Prostate gland (tissue), 2 donors: ENCODE data around the gene VTA1. TPM values are rescaled to one million over a fixed set of nuclear protein-coding genes. Genes with fewer than 3 reads are reported as not detected.
A peak's percentile ranks its signal among the peaks of the same experiment; 100 is the strongest.
"Not testable (repeated sequence)": the region's sequence is repeated elsewhere in the genome, so short reads cannot be mapped to it uniquely, and the experiment has no call there.

Source experiments
- DNase-seq: peaks from one replicate; pipeline ENCODE4 v3.0.0-alpha.2; 2019; ENCODE audit warnings: low spot score
- H3K27ac ChIP-seq, 2 donors: fragments of 200-600 bp; sonication (generic); 2 replicates each; pipeline ENCODE4 v1.5.1; 2017 to 2019
- H3K27me3 ChIP-seq: fragments of 200-600 bp; sonication (generic); replicated peaks from 2 replicates; pipeline ENCODE4 v1.5.1; 2019; ENCODE audit not compliant: insufficient read depth
- H3K36me3 ChIP-seq, 2 donors: fragments of 200-600 bp; sonication (generic); 1 replicate in 1 of 2; 2 replicates in 1 of 2; pipeline versions ENCODE4 v1.5.1 to v1.8.1; 2017 to 2019
- H3K4me1 ChIP-seq: fragments of 200-600 bp; sonication (generic); replicated peaks from 2 replicates; pipeline ENCODE4 v1.5.1; 2019
- H3K4me3 ChIP-seq, 2 donors: fragments of 200-600 bp; sonication (generic); 2 replicates each; pipeline ENCODE4 v1.5.1; 2017 to 2019
- H3K9me3 ChIP-seq: fragments of 200-600 bp; sonication (generic); 2 replicates; pipeline ENCODE4 v1.5.1; 2017
- CTCF ChIP-seq, 4 experiments: fragments of 200-600 bp in 2 of 4; fragments of 450-650 bp in 2 of 4; sonication (generic) in 2 of 4; IDR thresholded peaks; 1 replicate in 3 of 4; 2 replicates in 1 of 4; pipeline ENCODE4 v1.5.1; 2016 to 2019; ENCODE audit warnings: antibody characterized with exemption in 4 of 4, mild to moderate bottlenecking in 2 of 4, moderate library complexity in 2 of 4
- POLR2A ChIP-seq: fragments of 450-650 bp; IDR thresholded peaks from one replicate; pipeline ENCODE4 v1.6.1; 2016; ENCODE audit warnings: antibody characterized with exemption, mild to moderate bottlenecking
- POLR2AphosphoS5 ChIP-seq: sonication (generic); formaldehyde crosslinking; IDR thresholded peaks from one replicate; pipeline ENCODE4 v1.6.1; 2017; ENCODE audit warnings: antibody characterized with exemption
- WGBS: methylation state at CpG from one replicate; pipeline ENCODE4 v1.1.5; 2018; 5-methylcytosine and 5-hydroxymethylcytosine counted together
- intact Hi-C: fragments of 100-400 bp; cut with DNase I; formaldehyde crosslinking; loops from one replicate; pipeline ENCODE4 v1.14.2; 2022
- total RNA-seq, 2 donors: library from RNA; depleted of rRNA; stranded (reverse); fragments of >200 nt; gene quantifications; one replicate each; pipeline ENCODE4 v1.1.0, GENCODE V29; 2016

Gene VTA1
- 10 to 100 TPM; 38.5 to 44.7 TPM for total RNA-seq

- peaks cover 4% of the 10 kb centered on the region for H3K4me1 ChIP-seq
- DNase-seq = peak; percentile 98
- H3K27me3 ChIP-seq = no peaks in the 10 kb centered on the region
- TF ChIP-seq CTCF (IDR thresholded peaks at IDR 0.05) (peak; percentile 78 to 97 (median 94)), POLR2A (no peak), POLR2AphosphoS5 (peak; percentile 100)
- peak within 1 kb of the TSS; percentile 80 to 86 for H3K4me3 ChIP-seq
- H3K27ac ChIP-seq = peak within 1 kb of the TSS; percentile 41 to 64
- no peaks in the 10 kb centered on the region for H3K9me3 ChIP-seq
- under 1% methylated on average over 38 of the region's 38 CpGs for WGBS
- no peaks in the 10 kb centered on the region for H3K36me3 ChIP-seq
- intact Hi-C loops = loop anchor here (5.0 kb wide), 1 partner anchor 240 kb away; no protein-coding TSS in a partner anchor
Measured at GRCh38 chr6:142146828-142147662, at the start of gene VTA1, which contains the start of gene NMBR. VTA1 (plus strand) TSS chr6:142147263; CDS start chr6:142147288, 25 bp downstream. NMBR (minus strand) TSS chr6:142147122; CDS start chr6:142088658, 58,464 bp downstream.

GRCh38 chr6:142104820-142105219 lies 42.2 kb upstream of the VTA1 start:
- 85% methylated on average over 5 of the region's 5 CpGs for whole genome bisulfite sequencing
- DNase-seq, H3K4me3 ChIP-seq, H3K27me3 ChIP-seq, H3K27ac ChIP-seq, H3K36me3 ChIP-seq, H3K4me1 ChIP-seq, intact Hi-C loops, H3K9me3 ChIP-seq: not testable (repeated sequence)

- intact Hi-C loops, H3K27me3 ChIP-seq, H3K9me3 ChIP-seq, H3K36me3 ChIP-seq, DNase-seq, H3K4me3 ChIP-seq, H3K27ac ChIP-seq, H3K4me1 ChIP-seq: not testable (repeated sequence)
- 94% methylated on average over 9 of the region's 9 CpGs for WGBS
Measured at GRCh38 chr6:142110820-142111219, 36.2 kb upstream of the VTA1 start.

- intact Hi-C loops = no loop called here
- H3K27ac ChIP-seq = no peak overlapping the region
- 0% methylated on average over 4 of the region's 4 CpGs for WGBS
- peak; percentile 65 for DNase-seq
- TF ChIP-seq POLR2A = no peak
- TF ChIP-seq CTCF (IDR thresholded peaks at IDR 0.05) = peak in 3 of 4 experiments; percentile 49 to 74 (median 61)
- no peak for TF ChIP-seq POLR2AphosphoS5
- H3K27me3 ChIP-seq = no peaks in the 10 kb centered on the region
- H3K4me1 ChIP-seq = no peaks in the 10 kb centered on the region
- H3K9me3 ChIP-seq = no peaks in the 10 kb centered on the region
- no peak overlapping the region for H3K4me3 ChIP-seq
- H3K36me3 ChIP-seq = no peaks in the 10 kb centered on the region
Measured at GRCh38 chr6:142112451-142113061, 34.5 kb upstream of the VTA1 start.

- intact Hi-C loops = no loop called here
- Histone ChIP-seq H3K4me3 (no peak overlapping the region), H3K9me3 (no peaks in the 10 kb centered on the region), H3K27me3 (no peaks in the 10 kb centered on the region), H3K36me3 (no peaks in the 10 kb centered on the region), H3K27ac (no peak overlapping the region), H3K4me1 (no peaks in the 10 kb centered on the region)
- TF ChIP-seq POLR2AphosphoS5 (no peak), POLR2A (no peak), CTCF (IDR thresholded peaks at IDR 0.05) (no peak)
- WGBS = 96% methylated on average over 2 of the region's 2 CpGs
- DNase-seq = no peak
Measured at GRCh38 chr6:142117366-142117765, 29.7 kb upstream of the VTA1 start.
